Measurements from ENCODE around the gene RPL41. TPM values are rescaled to one million over a fixed set of nuclear protein-coding genes. Genes with fewer than 3 reads are reported as not detected.

RPL41 gene
- total RNA-seq, 1 donor = 5,493 TPM

DNA sequence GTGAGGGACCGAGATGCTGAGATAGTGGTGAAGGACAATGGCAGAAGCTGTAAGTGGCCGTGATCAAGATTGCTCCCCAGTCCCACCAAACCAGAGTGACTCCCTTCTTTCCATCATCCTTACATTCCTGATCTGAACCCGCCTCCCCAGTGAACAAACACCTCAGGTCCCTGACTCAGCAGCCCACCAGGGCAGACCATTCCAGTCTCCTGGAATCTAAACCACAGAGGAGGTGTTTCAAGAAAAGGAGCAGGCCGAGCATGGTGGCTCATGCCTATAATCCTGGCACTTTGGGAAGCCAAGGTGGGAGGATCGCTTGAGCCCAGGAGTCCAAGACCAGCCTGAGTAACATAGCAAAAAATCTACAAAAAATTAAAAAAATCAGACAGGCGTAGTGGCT, 29.8 kb upstream of the RPL41 start:
- peaks cover 5% of the 10 kb centered on the region for H3K27me3 ChIP-seq (ENCODE audit: insufficient read depth, low read length)
- H3K4me3 ChIP-seq (ENCODE audit: low read length) = no peak overlapping the region
- H3K4me1 ChIP-seq (ENCODE audit: insufficient read depth, low read length) = no peaks in the 10 kb centered on the region
- no peaks in the 10 kb centered on the region for H3K9me3 ChIP-seq (ENCODE audit: low read depth, low read length)

DNA sequence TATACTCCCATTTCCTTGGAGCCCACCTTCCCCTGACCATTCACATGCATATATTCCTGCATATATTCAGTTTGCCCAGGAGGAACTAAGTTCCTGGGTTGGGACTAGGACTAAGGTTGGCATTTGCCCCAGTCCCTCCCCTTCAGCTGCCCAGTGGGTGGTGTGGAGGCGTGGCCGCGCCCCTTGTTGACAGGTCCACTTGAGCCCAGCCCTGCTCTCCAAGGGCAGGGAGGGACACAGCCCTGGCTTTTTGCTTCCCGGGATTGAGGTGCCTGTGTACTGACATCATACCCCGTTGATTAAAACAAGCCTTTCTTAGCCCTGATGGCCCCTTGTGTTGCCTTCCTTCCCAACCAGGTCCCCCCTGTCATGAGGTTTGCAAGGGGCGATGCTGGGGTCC, 29.2 kb upstream of the RPL41 start:
- Histone ChIP-seq H3K4me3 (ENCODE audit: low read length) (no peak overlapping the region), H3K9me3 (ENCODE audit: low read depth, low read length) (no peaks in the 10 kb centered on the region), H3K4me1 (ENCODE audit: insufficient read depth, low read length) (no peaks in the 10 kb centered on the region), H3K27me3 (ENCODE audit: insufficient read depth, low read length) (peaks cover 4% of the 10 kb centered on the region)

DNA sequence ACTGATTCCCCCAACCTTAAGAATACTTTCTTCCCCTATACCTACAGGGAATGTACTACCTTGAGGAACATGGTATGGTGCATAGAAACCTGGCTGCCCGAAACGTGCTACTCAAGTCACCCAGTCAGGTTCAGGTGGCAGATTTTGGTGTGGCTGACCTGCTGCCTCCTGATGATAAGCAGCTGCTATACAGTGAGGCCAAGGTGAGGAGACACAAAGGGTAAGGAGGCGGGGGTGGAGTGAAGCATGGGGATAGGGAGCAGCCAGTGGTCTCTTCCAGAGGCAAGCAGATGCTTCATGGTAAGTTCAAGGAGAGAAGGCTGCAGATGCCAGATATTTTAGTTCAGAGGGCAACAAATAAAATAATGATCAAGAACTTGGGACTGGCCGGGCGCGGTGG, 18.7 kb upstream of the RPL41 start:
- peaks cover 9% of the 10 kb centered on the region for H3K4me1 ChIP-seq (ENCODE audit: insufficient read depth, low read length)
- H3K27me3 ChIP-seq (ENCODE audit: insufficient read depth, low read length) = no peaks in the 10 kb centered on the region

DNA sequence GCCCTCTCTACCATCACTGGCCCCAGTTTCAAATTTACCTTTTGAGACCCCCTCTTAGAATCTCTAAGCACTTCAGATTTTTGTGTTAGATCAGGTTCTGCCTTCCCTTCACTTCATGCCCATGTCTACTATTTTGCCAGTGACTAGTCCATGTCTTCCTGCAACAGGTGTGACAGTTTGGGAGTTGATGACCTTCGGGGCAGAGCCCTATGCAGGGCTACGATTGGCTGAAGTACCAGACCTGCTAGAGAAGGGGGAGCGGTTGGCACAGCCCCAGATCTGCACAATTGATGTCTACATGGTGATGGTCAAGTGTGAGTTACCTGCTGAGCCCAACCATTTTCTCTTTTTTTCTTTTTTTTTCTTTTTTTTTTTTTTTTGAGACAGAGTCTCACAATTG, 17.8 kb upstream of the RPL41 start:
- H3K9me3 ChIP-seq (ENCODE audit: low read depth, low read length) = no peaks in the 10 kb centered on the region
- H3K4me1 ChIP-seq (ENCODE audit: insufficient read depth, low read length) = peaks cover 18% of the 10 kb centered on the region
- no peaks in the 10 kb centered on the region for H3K27me3 ChIP-seq (ENCODE audit: insufficient read depth, low read length)
- H3K4me3 ChIP-seq (ENCODE audit: low read length) = no peak overlapping the region

More for the DNA sequence above, 18.7 kb upstream of the RPL41 start:
- no peak overlapping the region for H3K4me3 ChIP-seq (ENCODE audit: low read length)
- no peaks in the 10 kb centered on the region for H3K9me3 ChIP-seq (ENCODE audit: low read depth, low read length)

DNA sequence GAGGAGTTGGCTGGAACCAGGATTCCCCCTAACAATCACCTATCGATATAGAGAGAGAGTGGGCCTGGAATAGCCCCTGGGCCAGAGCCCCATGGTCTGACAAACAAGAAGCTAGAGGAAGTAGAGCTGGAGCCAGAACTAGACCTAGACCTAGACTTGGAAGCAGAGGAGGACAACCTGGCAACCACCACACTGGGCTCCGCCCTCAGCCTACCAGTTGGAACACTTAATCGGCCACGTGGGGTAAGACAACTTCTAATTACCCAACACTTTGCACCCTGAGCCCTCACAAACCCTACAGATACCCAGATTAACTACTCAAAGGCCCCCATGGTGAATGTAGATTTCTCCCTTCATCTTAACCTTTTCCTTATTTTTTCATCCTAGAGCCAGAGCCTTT, 16.6 kb upstream of the RPL41 start:
- H3K9me3 ChIP-seq (ENCODE audit: low read depth, low read length) = no peaks in the 10 kb centered on the region
- peaks cover 21% of the 10 kb centered on the region for H3K4me1 ChIP-seq (ENCODE audit: insufficient read depth, low read length)
- H3K4me3 ChIP-seq (ENCODE audit: low read length) = no peak overlapping the region
- no peaks in the 10 kb centered on the region for H3K27me3 ChIP-seq (ENCODE audit: insufficient read depth, low read length)

DNA sequence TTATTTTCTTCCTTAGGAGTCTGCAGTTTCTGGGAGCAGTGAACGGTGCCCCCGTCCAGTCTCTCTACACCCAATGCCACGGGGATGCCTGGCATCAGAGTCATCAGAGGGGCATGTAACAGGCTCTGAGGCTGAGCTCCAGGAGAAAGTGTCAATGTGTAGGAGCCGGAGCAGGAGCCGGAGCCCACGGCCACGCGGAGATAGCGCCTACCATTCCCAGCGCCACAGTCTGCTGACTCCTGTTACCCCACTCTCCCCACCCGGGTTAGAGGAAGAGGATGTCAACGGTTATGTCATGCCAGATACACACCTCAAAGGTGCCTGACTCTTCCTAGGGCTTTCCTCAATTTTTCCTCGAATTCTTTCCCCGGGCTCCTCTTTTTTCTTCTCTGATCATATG, 15.4 kb upstream of the RPL41 start:
- H3K4me1 ChIP-seq (ENCODE audit: insufficient read depth, low read length) = peaks cover 33% of the 10 kb centered on the region
- no peak overlapping the region for H3K4me3 ChIP-seq (ENCODE audit: low read length)
- H3K9me3 ChIP-seq (ENCODE audit: low read depth, low read length) = no peaks in the 10 kb centered on the region
- H3K27me3 ChIP-seq (ENCODE audit: insufficient read depth, low read length) = no peaks in the 10 kb centered on the region

DNA sequence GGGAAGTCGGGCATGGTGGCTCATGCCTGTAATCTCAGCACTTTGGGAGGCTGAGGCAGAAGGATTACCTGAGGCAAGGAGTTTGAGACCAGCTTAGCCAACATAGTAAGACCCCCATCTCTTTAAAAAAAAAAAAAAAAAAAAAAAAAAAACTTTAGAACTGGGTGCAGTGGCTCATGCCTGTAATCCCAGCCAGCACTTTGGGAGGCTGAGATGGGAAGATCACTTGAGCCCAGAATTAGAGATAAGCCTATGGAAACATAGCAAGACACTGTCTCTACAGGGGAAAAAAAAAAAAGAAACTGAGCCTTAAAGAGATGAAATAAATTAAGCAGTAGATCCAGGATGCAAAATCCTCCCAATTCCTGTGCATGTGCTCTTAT, 13.8 kb upstream of the RPL41 start:
- H3K4me3 ChIP-seq (ENCODE audit: low read length) = no peak overlapping the region
- peaks cover 38% of the 10 kb centered on the region for H3K4me1 ChIP-seq (ENCODE audit: insufficient read depth, low read length)
- no peaks in the 10 kb centered on the region for H3K27me3 ChIP-seq (ENCODE audit: insufficient read depth, low read length)

DNA sequence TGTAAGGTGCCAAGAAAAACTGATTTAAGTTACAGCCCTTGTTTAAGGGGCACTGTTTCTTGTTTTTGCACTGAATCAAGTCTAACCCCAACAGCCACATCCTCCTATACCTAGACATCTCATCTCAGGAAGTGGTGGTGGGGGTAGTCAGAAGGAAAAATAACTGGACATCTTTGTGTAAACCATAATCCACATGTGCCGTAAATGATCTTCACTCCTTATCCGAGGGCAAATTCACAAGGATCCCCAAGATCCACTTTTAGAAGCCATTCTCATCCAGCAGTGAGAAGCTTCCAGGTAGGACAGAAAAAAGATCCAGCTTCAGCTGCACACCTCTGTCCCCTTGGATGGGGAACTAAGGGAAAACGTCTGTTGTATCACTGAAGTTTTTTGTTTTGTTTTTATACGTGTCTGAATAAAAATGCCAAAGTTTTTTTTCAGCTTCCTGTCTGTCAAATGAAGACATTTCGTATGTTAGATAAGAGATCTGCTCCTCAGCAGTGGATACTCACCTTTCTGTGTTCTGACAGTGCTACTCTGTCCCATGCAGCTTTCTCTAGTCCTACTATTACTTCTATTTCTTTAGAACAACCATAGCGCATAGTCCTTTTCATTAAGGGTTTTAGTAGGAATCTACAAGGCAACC, 13.2 kb upstream of the RPL41 start:
- no peaks in the 10 kb centered on the region for H3K27me3 ChIP-seq (ENCODE audit: insufficient read depth, low read length)
- H3K4me1 ChIP-seq (ENCODE audit: insufficient read depth, low read length) = peaks cover 38% of the 10 kb centered on the region
- H3K9me3 ChIP-seq (ENCODE audit: low read depth, low read length) = no peaks in the 10 kb centered on the region
- no peak overlapping the region for H3K4me3 ChIP-seq (ENCODE audit: low read length)

More for the DNA sequence above, 13.8 kb upstream of the RPL41 start:
- no peaks in the 10 kb centered on the region for H3K9me3 ChIP-seq (ENCODE audit: low read depth, low read length)

DNA sequence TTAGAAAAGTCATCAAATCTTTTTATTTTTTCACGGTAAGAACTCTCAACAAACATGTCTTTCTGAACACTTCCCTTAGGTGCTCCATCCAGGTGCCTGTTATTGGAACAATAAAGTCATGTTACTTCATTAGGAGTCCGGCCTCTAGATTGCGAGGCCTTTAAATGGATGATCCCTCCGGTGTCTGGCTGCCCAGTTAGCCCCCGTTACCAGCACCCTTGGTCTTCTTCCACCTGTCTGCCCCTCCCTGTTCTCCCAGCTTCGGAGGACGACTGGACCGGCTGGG, 12.7 kb upstream of the RPL41 start:
- Histone ChIP-seq H3K9me3 (ENCODE audit: low read depth, low read length) (no peaks in the 10 kb centered on the region), H3K4me1 (ENCODE audit: insufficient read depth, low read length) (peaks cover 38% of the 10 kb centered on the region), H3K27me3 (ENCODE audit: insufficient read depth, low read length) (no peaks in the 10 kb centered on the region), H3K4me3 (ENCODE audit: low read length) (peak overlapping the region; percentile 75)

DNA sequence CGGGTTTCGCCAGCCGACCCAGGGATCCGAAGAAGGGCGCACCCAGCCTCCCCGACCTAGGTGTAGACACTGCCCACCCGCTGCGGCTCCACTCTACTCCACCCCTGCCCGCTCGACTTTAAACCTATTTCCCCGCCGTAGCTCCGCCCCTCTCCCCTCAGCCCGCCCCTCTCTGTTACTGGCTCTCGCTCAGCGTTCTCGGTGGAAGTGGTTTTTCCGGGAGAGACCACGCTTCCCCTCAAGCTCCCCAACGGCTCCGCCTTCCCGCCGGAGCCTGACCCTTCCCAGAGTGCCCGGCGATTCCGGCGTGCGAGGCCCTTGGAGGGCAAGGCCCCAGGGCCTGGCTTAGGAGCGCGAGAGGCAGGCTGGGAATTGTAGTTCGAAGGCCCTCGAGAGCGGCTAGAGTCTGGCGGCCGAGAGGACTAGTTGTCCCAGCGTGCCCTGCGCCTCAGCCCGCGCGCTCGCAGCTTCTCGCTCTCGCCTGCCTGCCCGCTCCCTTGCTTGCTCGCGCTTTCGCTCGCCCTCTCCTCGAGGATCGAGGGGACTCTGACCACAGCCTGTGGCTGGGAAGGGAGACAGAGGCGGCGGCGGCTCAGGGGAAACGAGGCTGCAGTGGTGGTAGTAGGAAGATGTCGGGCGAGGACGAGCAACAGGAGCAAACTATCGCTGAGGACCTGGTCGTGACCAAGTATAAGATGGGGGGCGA, 12.2 kb upstream of the RPL41 start, which contains the start of gene PA2G4:
Gene PA2G4 (plus strand): TSS at position 451 of the 706 bp plus-strand sequence. CDS start 179 bp downstream, at position 630.
- H3K4me1 ChIP-seq (ENCODE audit: insufficient read depth, low read length) = peaks cover 38% of the 10 kb centered on the region
- no peaks in the 10 kb centered on the region for H3K9me3 ChIP-seq (ENCODE audit: low read depth, low read length)
- H3K27me3 ChIP-seq (ENCODE audit: insufficient read depth, low read length) = no peaks in the 10 kb centered on the region
- H3K4me3 ChIP-seq (ENCODE audit: low read length) = peak within 1 kb of the TSS; percentile 75

DNA sequence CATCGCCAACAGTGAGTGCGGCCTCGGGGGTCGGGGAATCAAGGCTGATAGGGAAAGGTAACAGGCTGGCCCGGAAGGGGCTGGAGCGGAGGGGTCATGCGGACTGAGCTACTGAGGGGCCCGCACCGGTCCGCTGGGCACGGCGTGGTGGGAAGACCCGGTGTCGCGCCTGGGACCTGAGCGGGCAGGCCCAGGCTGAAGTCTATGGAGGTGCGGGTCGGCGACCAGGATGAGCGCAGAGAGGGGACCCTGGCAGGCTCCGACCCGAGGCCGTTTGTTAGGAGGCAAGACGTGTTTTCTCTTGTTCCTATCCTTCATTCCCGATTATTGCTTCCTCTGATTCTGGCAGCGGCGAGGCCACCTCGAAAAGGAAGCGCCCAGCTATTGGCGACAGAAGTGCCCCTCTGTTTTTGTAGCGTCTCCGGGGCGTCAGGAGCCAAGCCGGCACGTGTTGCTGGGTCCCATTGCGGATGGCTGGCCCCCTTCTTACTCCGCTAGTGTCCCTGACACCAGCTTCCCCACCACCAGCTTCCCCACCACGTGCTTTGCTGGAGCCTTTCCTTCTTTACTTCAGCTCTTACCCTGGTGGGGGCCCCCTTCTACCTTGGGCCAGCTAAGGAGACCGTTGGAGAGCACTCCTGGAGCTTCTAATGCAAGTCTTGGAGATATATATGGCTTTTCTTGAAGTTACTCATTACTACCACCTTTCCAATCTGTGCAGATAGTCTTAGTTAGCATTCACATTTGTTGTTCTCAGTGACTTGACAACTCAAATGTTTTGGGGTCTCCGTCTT, 11.4 kb upstream of the RPL41 start:
- no peaks in the 10 kb centered on the region for H3K9me3 ChIP-seq (ENCODE audit: low read depth, low read length)
- H3K27me3 ChIP-seq (ENCODE audit: insufficient read depth, low read length) = no peaks in the 10 kb centered on the region
- H3K4me3 ChIP-seq (ENCODE audit: low read length) = peak overlapping the region; percentile 75
- peaks cover 38% of the 10 kb centered on the region for H3K4me1 ChIP-seq (ENCODE audit: insufficient read depth, low read length)

DNA sequence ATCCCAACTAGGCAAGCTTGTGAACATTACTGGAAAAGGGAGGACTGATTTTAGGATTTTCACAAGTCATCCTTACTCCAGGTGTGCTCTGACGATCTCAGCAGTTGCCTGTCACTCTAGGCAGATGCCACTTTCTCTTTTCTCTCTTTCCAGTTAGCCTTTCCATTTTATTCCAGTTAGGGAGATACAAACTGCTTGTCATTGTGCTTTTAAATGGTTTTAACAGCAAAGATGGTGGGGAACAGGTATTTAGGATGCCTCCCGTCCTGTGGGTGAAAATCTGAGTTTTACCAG, 10.9 kb upstream of the RPL41 start:
- H3K4me3 ChIP-seq (ENCODE audit: low read length) = peak overlapping the region; percentile 75
- no peaks in the 10 kb centered on the region for H3K27me3 ChIP-seq (ENCODE audit: insufficient read depth, low read length)
- no peaks in the 10 kb centered on the region for H3K9me3 ChIP-seq (ENCODE audit: low read depth, low read length)
- peaks cover 38% of the 10 kb centered on the region for H3K4me1 ChIP-seq (ENCODE audit: insufficient read depth, low read length)

DNA sequence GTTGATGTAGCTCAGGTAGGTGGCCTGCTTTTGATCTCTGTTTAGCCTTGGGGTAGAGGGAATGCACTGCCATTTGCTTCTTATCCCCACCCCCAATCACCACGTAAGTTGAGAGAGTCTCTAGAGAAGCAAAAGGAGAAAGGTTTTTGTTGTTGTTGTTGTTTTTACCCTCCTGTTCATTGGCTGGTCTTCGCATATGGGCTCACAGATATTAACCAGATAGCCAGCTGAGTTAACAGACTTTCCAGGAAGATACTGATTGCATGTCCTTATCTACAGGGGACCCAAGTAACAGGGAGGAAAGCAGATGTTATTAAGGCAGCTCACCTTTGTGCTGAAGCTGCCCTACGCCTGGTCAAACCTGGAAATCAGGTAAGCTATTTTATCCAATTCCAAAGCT, 9.2 kb upstream of the RPL41 start:
- Histone ChIP-seq H3K4me1 (ENCODE audit: insufficient read depth, low read length) (peaks cover 34% of the 10 kb centered on the region), H3K4me3 (ENCODE audit: low read length) (no peak overlapping the region), H3K27me3 (ENCODE audit: insufficient read depth, low read length) (no peaks in the 10 kb centered on the region), H3K9me3 (ENCODE audit: low read depth, low read length) (no peaks in the 10 kb centered on the region)

DNA sequence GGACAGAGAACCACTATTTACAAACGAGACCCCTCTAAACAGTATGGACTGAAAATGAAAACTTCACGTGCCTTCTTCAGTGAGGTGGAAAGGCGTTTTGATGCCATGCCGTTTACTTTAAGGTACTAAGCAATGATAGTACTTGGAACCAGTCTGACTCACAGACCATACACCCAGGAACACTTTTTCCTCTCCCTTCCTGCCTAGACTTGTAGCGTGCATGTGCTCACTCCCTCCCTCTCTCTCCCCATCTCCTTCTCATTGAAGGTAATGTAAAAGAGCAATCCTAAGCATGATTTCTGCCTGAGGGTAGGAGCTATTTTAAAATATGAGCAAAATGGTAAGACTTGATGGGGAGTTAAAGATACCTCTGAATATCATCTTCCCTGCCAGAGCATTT, 5.9 kb upstream of the RPL41 start:
- Histone ChIP-seq H3K9me3 (ENCODE audit: low read depth, low read length) (no peaks in the 10 kb centered on the region), H3K4me1 (ENCODE audit: insufficient read depth, low read length) (peaks cover 14% of the 10 kb centered on the region), H3K27me3 (ENCODE audit: insufficient read depth, low read length) (no peaks in the 10 kb centered on the region), H3K4me3 (ENCODE audit: low read length) (no peak overlapping the region)

DNA sequence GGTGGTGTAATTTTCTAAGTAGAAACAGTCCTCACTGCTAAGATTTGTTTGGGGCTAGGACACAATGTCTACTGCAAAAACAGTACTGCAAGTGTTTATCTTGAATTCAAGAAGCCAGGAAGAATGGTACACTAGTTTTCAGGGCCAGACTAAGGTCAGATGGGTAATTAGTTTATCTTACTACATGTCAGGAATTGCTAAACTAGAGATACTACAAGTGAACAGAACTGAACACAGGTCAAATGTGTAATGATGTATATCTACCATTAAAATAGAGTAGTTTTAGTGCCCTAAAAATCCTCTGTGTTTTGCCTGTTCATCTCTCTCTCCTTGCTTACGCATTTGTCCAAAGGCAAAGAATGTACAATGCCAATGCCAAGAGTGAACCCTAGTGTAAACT, 2.3 kb upstream of the RPL41 start:
- no peak overlapping the region for H3K4me3 ChIP-seq (ENCODE audit: low read length)
- no peaks in the 10 kb centered on the region for H3K27me3 ChIP-seq (ENCODE audit: insufficient read depth, low read length)
- no peaks in the 10 kb centered on the region for H3K9me3 ChIP-seq (ENCODE audit: low read depth, low read length)
- peaks cover 26% of the 10 kb centered on the region for H3K4me1 ChIP-seq (ENCODE audit: insufficient read depth, low read length)

All from mononuclear cell (primary cell).